ENCODE data around the gene NEK8. TPM values are rescaled to one million over a fixed set of nuclear protein-coding genes. Genes with fewer than 3 reads are reported as not detected.

Gene NEK8
- total RNA-seq, 4 donors from 2014 or later: 2.8 to 6.0 (median 3.5) TPM

DNA sequence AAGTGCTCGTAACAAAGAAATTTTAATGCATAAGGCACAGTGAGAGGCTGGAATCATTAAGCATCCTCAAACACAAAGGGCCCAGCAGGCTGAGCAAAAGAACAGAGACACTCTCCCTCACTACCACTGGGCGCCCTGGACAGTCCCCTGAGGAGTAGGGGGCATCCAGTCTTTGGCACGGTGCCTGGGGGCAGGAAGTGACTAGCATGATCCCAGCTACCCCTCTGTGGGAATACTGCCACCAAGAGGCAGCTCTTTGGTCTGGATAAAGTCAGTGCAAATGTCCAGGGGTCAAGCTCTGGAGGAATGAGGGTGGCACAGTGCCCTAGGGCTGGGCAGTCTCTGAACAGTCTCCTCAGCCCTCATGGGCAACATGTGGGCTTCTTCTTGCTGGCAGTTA, 14.3 kb upstream of the NEK8 start:
- Histone ChIP-seq H3K4me1 (peaks cover 0 to 71% (median 23%) of the 10 kb centered on the region in 4 donors), H3K27ac (no peak overlapping the region), H3K36me3 (peaks cover 0 to 32% (median 5%) of the 10 kb centered on the region in 3 donors), H3K4me3 (no peak overlapping the region), H3K9me3 (no peaks in the 10 kb centered on the region), H3K27me3 (no peaks in the 10 kb centered on the region)
- TF ChIP-seq EP300 (IDR thresholded peaks at IDR 0.05): no peak
- no peak for TF ChIP-seq POLR2A (IDR thresholded peaks at IDR 0.05)
- TF ChIP-seq, protein P1, sequence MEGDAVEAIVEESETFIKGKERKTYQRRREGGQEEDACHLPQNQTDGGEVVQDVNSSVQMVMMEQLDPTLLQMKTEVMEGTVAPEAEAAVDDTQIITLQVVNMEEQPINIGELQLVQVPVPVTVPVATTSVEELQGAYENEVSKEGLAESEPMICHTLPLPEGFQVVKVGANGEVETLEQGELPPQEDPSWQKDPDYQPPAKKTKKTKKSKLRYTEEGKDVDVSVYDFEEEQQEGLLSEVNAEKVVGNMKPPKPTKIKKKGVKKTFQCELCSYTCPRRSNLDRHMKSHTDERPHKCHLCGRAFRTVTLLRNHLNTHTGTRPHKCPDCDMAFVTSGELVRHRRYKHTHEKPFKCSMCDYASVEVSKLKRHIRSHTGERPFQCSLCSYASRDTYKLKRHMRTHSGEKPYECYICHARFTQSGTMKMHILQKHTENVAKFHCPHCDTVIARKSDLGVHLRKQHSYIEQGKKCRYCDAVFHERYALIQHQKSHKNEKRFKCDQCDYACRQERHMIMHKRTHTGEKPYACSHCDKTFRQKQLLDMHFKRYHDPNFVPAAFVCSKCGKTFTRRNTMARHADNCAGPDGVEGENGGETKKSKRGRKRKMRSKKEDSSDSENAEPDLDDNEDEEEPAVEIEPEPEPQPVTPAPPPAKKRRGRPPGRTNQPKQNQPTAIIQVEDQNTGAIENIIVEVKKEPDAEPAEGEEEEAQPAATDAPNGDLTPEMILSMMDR (IDR thresholded peaks at IDR 0.05): no peak
- 89 to 93% methylated on average over 2 to 3 of the region's 3 CpGs for WGBS, 2 donors
- DNase-seq (ENCODE audit: low spot score in 2 of 2): no peak

DNA sequence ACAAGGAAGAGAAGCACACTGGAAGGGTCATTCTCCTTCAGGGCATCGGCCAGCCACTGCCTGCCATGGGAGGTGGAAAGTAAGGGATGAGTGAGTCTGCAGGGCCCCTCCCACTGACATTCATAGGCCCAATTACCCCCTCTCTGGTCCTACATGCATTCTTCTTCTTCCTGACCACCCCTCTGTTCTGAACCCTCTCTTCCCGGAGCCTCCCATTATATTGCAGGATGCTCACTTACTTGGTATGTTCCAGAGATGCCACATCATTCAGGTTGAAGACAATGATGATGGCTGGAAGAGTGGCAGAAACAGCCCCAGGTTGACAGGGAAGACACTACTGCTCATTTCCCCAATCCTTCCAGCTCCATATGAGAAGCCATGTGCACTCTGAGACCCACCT, 13.4 kb upstream of the NEK8 start:
- WGBS, 2 donors: 84 to 89% methylated on average over 2 of the region's 2 CpGs
- TF ChIP-seq, protein P1 (IDR thresholded peaks at IDR 0.05): no peak
- no peak for TF ChIP-seq POLR2A (IDR thresholded peaks at IDR 0.05)
- TF ChIP-seq EP300 (IDR thresholded peaks at IDR 0.05): no peak
- no peak for DNase-seq (ENCODE audit: low spot score in 2 of 2)

GRCh38 chr17:28716740-28717577, 11.6 kb upstream of the NEK8 start:
- TF ChIP-seq, protein P1 (IDR thresholded peaks at IDR 0.05): peak in 1 of 5 experiments; percentile 10
- no peak for TF ChIP-seq EP300 (IDR thresholded peaks at IDR 0.05)
- no peak for DNase-seq (ENCODE audit: low spot score in 2 of 2)
- H3K9me3 ChIP-seq: no peaks in the 10 kb centered on the region
- peak overlapping the region; percentile 83 to 99 (median 96) for H3K27ac ChIP-seq
- 8 to 14% methylated on average over 17 to 19 of the region's 63 CpGs for WGBS, 2 donors
- peak overlapping the region; percentile 58 to 88 (median 72) for H3K4me3 ChIP-seq
- no peaks in the 10 kb centered on the region for H3K27me3 ChIP-seq
- peaks cover 0 to 43% (median 5%) of the 10 kb centered on the region in 3 donors for H3K36me3 ChIP-seq
- H3K4me1 ChIP-seq: peaks cover 0 to 70% (median 36%) of the 10 kb centered on the region in 4 donors

More for the DNA sequence above, 13.4 kb upstream of the NEK8 start:
- Histone ChIP-seq H3K27ac (no peak overlapping the region), H3K27me3 (no peaks in the 10 kb centered on the region), H3K4me1 (peaks cover 0 to 65% (median 23%) of the 10 kb centered on the region in 4 donors), H3K4me3 (no peak overlapping the region), H3K36me3 (peaks cover 0 to 32% (median 5%) of the 10 kb centered on the region in 3 donors), H3K9me3 (no peaks in the 10 kb centered on the region)

GRCh38 chr17:28717578-28718332, 10.8 kb upstream of the NEK8 start, which contains the start of gene RAB34:
Gene RAB34 (minus strand): TSS chr17:28717868. CDS start chr17:28717266, 602 bp downstream.
- WGBS, 2 donors: 5 to 6% methylated on average over 23 to 51 of the region's 60 CpGs
- DNase-seq (ENCODE audit: low spot score in 2 of 2): peak; percentile 54 to 63
- peaks cover 4 to 50% (median 11%) of the 10 kb centered on the region in 3 donors for H3K36me3 ChIP-seq

More at GRCh38 chr17:28717578-28718332, 10.8 kb upstream of the NEK8 start, which contains the start of gene RAB34:
- Histone ChIP-seq H3K4me3 (peak within 1 kb of the TSS; percentile 58 to 88 (median 72)), H3K27me3 (no peaks in the 10 kb centered on the region), H3K4me1 (peaks cover 0 to 70% (median 43%) of the 10 kb centered on the region in 4 donors), H3K9me3 (no peaks in the 10 kb centered on the region), H3K27ac (peak within 1 kb of the TSS; percentile 83 to 99 (median 96))
- TF ChIP-seq, protein P1 (IDR thresholded peaks at IDR 0.05): peak in 4 of 5 experiments; percentile 15 to 33 (median 21)
- TF ChIP-seq POLR2A (IDR thresholded peaks at IDR 0.05) (peak in 1 of 2 donors; percentile 42), EP300 (IDR thresholded peaks at IDR 0.05) (peak in 1 of 2 donors; percentile 71)
